Embryonic facial prominence (tissue), 1 donor: Measurements from ENCODE around the gene SUV39H1.
"Not testable (repeated sequence)": the region's sequence is repeated elsewhere in the genome, so short reads cannot be mapped to it uniquely, and the experiment has no call there.

Experiments
- DNase-seq: peaks from one replicate; pipeline ENCODE4 v3.0.0-alpha.2; 2016; ENCODE audit errors: extremely low spot score

SUV39H1 gene

GRCh38 chrX:48685416-48685815, 11.1 kb upstream of the SUV39H1 start:
- DNase-seq: no peak

- no peak for DNase-seq
These were observed 7.9 kb upstream of the SUV39H1 start for GRCh38 chrX:48688531-48689150.

- no peak for DNase-seq
These were observed 7.2 kb upstream of the SUV39H1 start for GRCh38 chrX:48689208-48689920.

GRCh38 chrX:48691746-48692145, 4.8 kb upstream of the SUV39H1 start:
- DNase-seq: not testable (repeated sequence)

- no peak for DNase-seq
These were observed 1.6 kb upstream of the SUV39H1 start for GRCh38 chrX:48694776-48695533.

- DNase-seq: no peak
These were observed 1.0 kb upstream of the SUV39H1 start for GRCh38 chrX:48695534-48695896.

- no peak for DNase-seq
These were observed 621 bp upstream of the SUV39H1 start for GRCh38 chrX:48695925-48696300.

- DNase-seq: no peak
These were observed 584 bp downstream of the SUV39H1 start for GRCh38 chrX:48696909-48697727.

- DNase-seq: no peak
These were observed 1.8 kb downstream of the SUV39H1 start for GRCh38 chrX:48698306-48698705.

GRCh38 chrX:48700246-48700645, 3.7 kb downstream of the SUV39H1 start:
- DNase-seq: no peak

GRCh38 chrX:48700951-48701653, 4.6 kb downstream of the SUV39H1 start:
- no peak for DNase-seq

- DNase-seq: no peak
These were observed 5.5 kb downstream of the SUV39H1 start for GRCh38 chrX:48702032-48702431.

GRCh38 chrX:48702716-48703115, 6.2 kb downstream of the SUV39H1 start:
- DNase-seq: no peak

- DNase-seq: no peak
These were observed 6.7 kb downstream of the SUV39H1 start for GRCh38 chrX:48703228-48703627.

GRCh38 chrX:48703642-48704481, 7.3 kb downstream of the SUV39H1 start:
- no peak for DNase-seq

- no peak for DNase-seq
These were observed 9.3 kb downstream of the SUV39H1 start for GRCh38 chrX:48705871-48706270.

GRCh38 chrX:48709522-48710112, 13.1 kb downstream of the SUV39H1 start:
- no peak for DNase-seq

- no peak for DNase-seq
These were observed 14.8 kb downstream of the SUV39H1 start for GRCh38 chrX:48711162-48711928.

GRCh38 chrX:48711929-48712505, 15.5 kb downstream of the SUV39H1 start:
- no peak for DNase-seq
